A673 (cell line): ENCODE measurements around the gene SPSB4. TPM values are rescaled to one million over a fixed set of nuclear protein-coding genes. Genes with fewer than 3 reads are reported as not detected.

Source experiments
- BruUV-seq: library from RNA; stranded (reverse); fragments of 400-500 nt; replicated peaks from 2 replicates; lab custom pipeline; 2021; lab: Mats Ljungman, UMichigan
- CTCF ChIA-PET: fragments of 300-600 bp; sonication (Branson Sonifier 250); formaldehyde crosslinking; loops from one replicate; lab custom pipeline; 2022; ENCODE audit warnings: antibody characterized with exemption; lab: Charles Lee
- POLR2A ChIA-PET: fragments of 300-600 bp; sonication (Branson Sonifier 250); formaldehyde crosslinking; loops from one replicate; lab custom pipeline; 2022; ENCODE audit warnings: antibody characterized with exemption; ENCODE audit not compliant: low non-redundant PET; lab: Charles Lee
- DNase-seq: peaks from one replicate; pipeline ENCODE4 v3.0.0-alpha.2; 2015; ENCODE audit warnings: low spot score
- H3K27ac ChIP-seq: fragments of 200-600 bp; sonication (generic); 2 replicates; pipeline ENCODE4 v1.5.1; 2016; ENCODE audit warnings: mixed run types, low read depth, mild to moderate bottlenecking, mixed read lengths, antibody characterized with exemption, low read length; ENCODE audit not compliant: poor library complexity, severe bottlenecking
- H3K27me3 ChIP-seq: fragments of 200-600 bp; sonication (generic); replicated peaks from 2 replicates; pipeline ENCODE4 v1.6.1; 2017; ENCODE audit warnings: mixed run types, low read depth, mild to moderate bottlenecking, mixed read lengths, antibody characterized with exemption, low read length; ENCODE audit not compliant: insufficient read depth, poor library complexity
- H3K36me3 ChIP-seq: fragments of 200-600 bp; sonication (generic); 2 replicates; pipeline ENCODE4 v1.6.1; 2016; ENCODE audit warnings: mixed run types, mild to moderate bottlenecking, mixed read lengths, antibody characterized with exemption, low read length; ENCODE audit not compliant: insufficient read depth, poor library complexity, severe bottlenecking
- H3K4me1 ChIP-seq: fragments of 200-600 bp; sonication (generic); 2 replicates; pipeline ENCODE4 v1.6.1; 2017; ENCODE audit warnings: mixed run types, mild to moderate bottlenecking, mixed read lengths, antibody characterized with exemption, low read length; ENCODE audit not compliant: insufficient read depth, poor library complexity, severe bottlenecking
- H3K4me3 ChIP-seq: fragments of 200-600 bp; sonication (generic); 2 replicates; pipeline ENCODE4 v1.5.1; 2016; ENCODE audit warnings: low read depth, mixed run types, mild to moderate bottlenecking, mixed read lengths, low read length; ENCODE audit not compliant: poor library complexity, severe bottlenecking
- H3K9me3 ChIP-seq: fragments of 200-600 bp; sonication (generic); 2 replicates; pipeline ENCODE4 v1.6.1; 2016; ENCODE audit warnings: mixed run types, low read depth, mild to moderate bottlenecking, mixed read lengths, antibody characterized with exemption, low read length; ENCODE audit not compliant: poor library complexity, severe bottlenecking
- EZH2 ChIP-seq: fragments of 200-600 bp; sonication (generic); IDR thresholded peaks from 2 replicates; pipeline ENCODE4 v1.6.1; 2017; ENCODE audit warnings: borderline replicate concordance, low read depth, mild to moderate bottlenecking, mixed read lengths, antibody characterized with exemption, low read length; ENCODE audit not compliant: poor library complexity, severe bottlenecking
- intact Hi-C: fragments of 100-400 bp; cut with micrococcal nuclease; formaldehyde crosslinking; loops from one replicate; pipeline ENCODE4 v1.10.0; 2022; ENCODE audit not compliant: unreplicated experiment
- total RNA-seq: library from RNA; stranded (reverse); gene quantifications from 2 replicates; pipeline ENCODE4 v1.2.3, GENCODE V29; 2021
- TF ChIP-seq, protein P1 (sequence below): fragments of 300-800, 200-600 bp; sonication (generic); conservative IDR thresholded peaks from 2 replicates; pipeline ENCODE4 v1.5.1; 2017; ENCODE audit warnings: low read depth, mild to moderate bottlenecking, antibody characterized with exemption, low read length, moderate library complexity, mixed read lengths

The SPSB4 gene
- total RNA-seq, 1 experiment from 2014 or later: 0.39 TPM

GRCh38 chr3:141039589-141039988 lies 11.6 kb upstream of the SPSB4 start:
- POLR2A ChIA-PET: no interaction called here
- no peak overlapping the region for H3K27ac ChIP-seq
- TF ChIP-seq EZH2: no peak
- TF ChIP-seq, protein P1, sequence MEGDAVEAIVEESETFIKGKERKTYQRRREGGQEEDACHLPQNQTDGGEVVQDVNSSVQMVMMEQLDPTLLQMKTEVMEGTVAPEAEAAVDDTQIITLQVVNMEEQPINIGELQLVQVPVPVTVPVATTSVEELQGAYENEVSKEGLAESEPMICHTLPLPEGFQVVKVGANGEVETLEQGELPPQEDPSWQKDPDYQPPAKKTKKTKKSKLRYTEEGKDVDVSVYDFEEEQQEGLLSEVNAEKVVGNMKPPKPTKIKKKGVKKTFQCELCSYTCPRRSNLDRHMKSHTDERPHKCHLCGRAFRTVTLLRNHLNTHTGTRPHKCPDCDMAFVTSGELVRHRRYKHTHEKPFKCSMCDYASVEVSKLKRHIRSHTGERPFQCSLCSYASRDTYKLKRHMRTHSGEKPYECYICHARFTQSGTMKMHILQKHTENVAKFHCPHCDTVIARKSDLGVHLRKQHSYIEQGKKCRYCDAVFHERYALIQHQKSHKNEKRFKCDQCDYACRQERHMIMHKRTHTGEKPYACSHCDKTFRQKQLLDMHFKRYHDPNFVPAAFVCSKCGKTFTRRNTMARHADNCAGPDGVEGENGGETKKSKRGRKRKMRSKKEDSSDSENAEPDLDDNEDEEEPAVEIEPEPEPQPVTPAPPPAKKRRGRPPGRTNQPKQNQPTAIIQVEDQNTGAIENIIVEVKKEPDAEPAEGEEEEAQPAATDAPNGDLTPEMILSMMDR: no peak
- H3K4me3 ChIP-seq: no peak overlapping the region
- intact Hi-C loops: no loop called here
- H3K9me3 ChIP-seq: no peaks in the 10 kb centered on the region
- CTCF ChIA-PET: interaction anchor here (0.6 kb wide), 1 partner anchor 87 kb away, joined by 3 read pairs; no protein-coding TSS in a partner anchor
- BruUV-seq: no TSS peak
- no peaks in the 10 kb centered on the region for H3K36me3 ChIP-seq
- no peak for DNase-seq
- H3K4me1 ChIP-seq: no peaks in the 10 kb centered on the region
- peaks cover 20% of the 10 kb centered on the region for H3K27me3 ChIP-seq

GRCh38 chr3:141044695-141045641 lies 6.2 kb upstream of the SPSB4 start:
- no peaks in the 10 kb centered on the region for H3K36me3 ChIP-seq
- ChIA-PET POLR2A (no interaction called here), CTCF (no interaction called here)
- no peaks in the 10 kb centered on the region for H3K9me3 ChIP-seq
- H3K27ac ChIP-seq: no peak overlapping the region
- no peak overlapping the region for H3K4me3 ChIP-seq
- DNase-seq: no peak
- no peaks in the 10 kb centered on the region for H3K4me1 ChIP-seq
- H3K27me3 ChIP-seq: peaks cover 41% of the 10 kb centered on the region
- intact Hi-C loops: no loop called here
- BruUV-seq: no TSS peak
- TF ChIP-seq, protein P1: no peak
- TF ChIP-seq EZH2: no peak

GRCh38 chr3:141045849-141046248 lies 5.3 kb upstream of the SPSB4 start:
- POLR2A ChIA-PET: no interaction called here
- no peak for DNase-seq
- no peaks in the 10 kb centered on the region for H3K36me3 ChIP-seq
- H3K27ac ChIP-seq: no peak overlapping the region
- no peaks in the 10 kb centered on the region for H3K4me1 ChIP-seq
- H3K4me3 ChIP-seq: no peak overlapping the region
- H3K27me3 ChIP-seq: peaks cover 49% of the 10 kb centered on the region
- CTCF ChIA-PET: no interaction called here
- no TSS peak for BruUV-seq
- TF ChIP-seq EZH2: no peak
- TF ChIP-seq, protein P1: no peak
- no peaks in the 10 kb centered on the region for H3K9me3 ChIP-seq
- intact Hi-C loops: no loop called here
